Upper lobe of left lung (tissue), 6 donors: ENCODE results near the gene MTMR4. TPM values are rescaled to one million over a fixed set of nuclear protein-coding genes. Genes with fewer than 3 reads are reported as not detected.

Source experiments
- ATAC-seq, 2 donors: fragments of 200-7000 bp; cut with Tn5 transposase; one replicate each; pipeline ENCODE4 v1.9.1; 2022; ENCODE audit warnings: mild to moderate bottlenecking in 2 of 2, moderate library complexity in 2 of 2; ENCODE audit not compliant: low FRiP score in 2 of 2
- DNase-seq, 2 donors: peaks; one replicate each; pipeline ENCODE4 v3.0.0-alpha.2; 2019 to 2020
- H3K27ac ChIP-seq, 4 donors: fragments of 200-600 bp; sonication (generic); one replicate each; pipeline ENCODE4 v1.5.1; 2016 to 2019
- H3K27me3 ChIP-seq, 4 donors: fragments of 200-600 bp; sonication (generic); one replicate each; pipeline ENCODE4 v1.5.1; 2017 to 2019
- H3K36me3 ChIP-seq, 4 donors: fragments of 200-600 bp; sonication (generic); one replicate each; pipeline ENCODE4 v1.5.1; 2016 to 2019
- H3K4me1 ChIP-seq, 4 donors: fragments of 200-600 bp; sonication (generic); one replicate each; pipeline ENCODE4 v1.5.1; 2018 to 2019
- H3K4me3 ChIP-seq, 4 donors: fragments of 200-600 bp; sonication (generic); one replicate each; pipeline ENCODE4 v1.5.1; 2017 to 2019; ENCODE audit warnings: mild to moderate bottlenecking in 2 of 4, moderate library complexity in 1 of 4
- H3K9me3 ChIP-seq, 4 donors: fragments of 200-600 bp; sonication (generic); one replicate each; pipeline ENCODE4 v1.5.1; 2018 to 2019
- CTCF ChIP-seq, 6 experiments: fragments of 450-650 bp in 4 of 6; fragments of 200-600 bp in 2 of 6; sonication (generic) in 2 of 6; IDR thresholded peaks; one replicate each; pipeline ENCODE4 v1.5.1; 2016 to 2019; ENCODE audit warnings: antibody characterized with exemption in 6 of 6
- EP300 ChIP-seq, 4 donors: sonication (generic); formaldehyde crosslinking; IDR thresholded peaks; one replicate each; pipeline ENCODE4 v1.5.1; 2017; ENCODE audit warnings: antibody characterized with exemption in 4 of 4, control low read depth in 2 of 4
- POLR2A ChIP-seq, 4 donors: fragments of 450-650 bp; IDR thresholded peaks; one replicate each; pipeline ENCODE4 v1.5.1; 2016 to 2017; ENCODE audit warnings: antibody characterized with exemption in 4 of 4, mild to moderate bottlenecking in 2 of 4
- POLR2AphosphoS5 ChIP-seq, 2 donors: sonication (generic); formaldehyde crosslinking; IDR thresholded peaks; one replicate each; pipeline ENCODE4 v1.5.1; 2017; ENCODE audit warnings: antibody characterized with exemption in 2 of 2
- WGBS, 2 donors: methylation state at CpG; one replicate each; pipeline ENCODE4 v1.1.5; 2017 to 2018; 5-methylcytosine and 5-hydroxymethylcytosine counted together
- total RNA-seq, 6 donors: library from RNA; depleted of rRNA in 4 of 6; stranded (reverse); fragments of >200 nt in 4 of 6; gene quantifications; one replicate each; pipeline versions ENCODE4 v1.1.0 to v1.2.1, GENCODE V29; 2016 to 2021
- donor health status: DM: no; HTN: no; CAD: no; lungs with moderate emphysema.
- donor health status: DM: no; HTN: yes; CAD: no; lungs with severe emphysema.

The MTMR4 gene
- total RNA-seq, 6 donors from 2014 or later: 19.6 to 56.6 (median 34.9) TPM

GRCh38 chr17:58534901-58535421 lies 20.5 kb upstream of the MTMR4 start:
- H3K27me3 ChIP-seq: no peaks in the 10 kb centered on the region
- ATAC-seq (peak in 1 of 2 donors; percentile 55), DNase-seq (no peak)
- H3K4me3 ChIP-seq: no peak overlapping the region
- H3K9me3 ChIP-seq: no peaks in the 10 kb centered on the region
- peak overlapping the region in 1 of 4 donors; percentile 11 for H3K27ac ChIP-seq
- no peaks in the 10 kb centered on the region for H3K36me3 ChIP-seq
- TF ChIP-seq POLR2A (IDR thresholded peaks at IDR 0.05) (no peak), POLR2AphosphoS5 (IDR thresholded peaks at IDR 0.05) (no peak), EP300 (IDR thresholded peaks at IDR 0.05) (no peak), CTCF (IDR thresholded peaks at IDR 0.05) (no peak)
- H3K4me1 ChIP-seq: peaks cover 12 to 30% (median 26%) of the 10 kb centered on the region in 4 donors
- WGBS, 2 donors: 63 to 84% methylated on average over 4 of the region's 4 CpGs

- H3K4me3 ChIP-seq: no peak overlapping the region
- 80 to 87% methylated on average over 3 of the region's 3 CpGs for WGBS, 2 donors
- H3K9me3 ChIP-seq: no peaks in the 10 kb centered on the region
- TF ChIP-seq POLR2AphosphoS5 (IDR thresholded peaks at IDR 0.05): no peak
- no peak for TF ChIP-seq EP300 (IDR thresholded peaks at IDR 0.05)
- TF ChIP-seq POLR2A (IDR thresholded peaks at IDR 0.05): no peak
- TF ChIP-seq CTCF (IDR thresholded peaks at IDR 0.05): no peak
- peak overlapping the region in 1 of 4 donors; percentile 11 for H3K27ac ChIP-seq
- ATAC-seq: no peak
- no peaks in the 10 kb centered on the region for H3K36me3 ChIP-seq
- peaks cover 12 to 30% (median 25%) of the 10 kb centered on the region in 4 donors for H3K4me1 ChIP-seq
- no peak for DNase-seq
- H3K27me3 ChIP-seq: no peaks in the 10 kb centered on the region
These were observed 19.9 kb upstream of the MTMR4 start for GRCh38 chr17:58534331-58534730.

- TF ChIP-seq CTCF (IDR thresholded peaks at IDR 0.05) (no peak), POLR2A (IDR thresholded peaks at IDR 0.05) (no peak), POLR2AphosphoS5 (IDR thresholded peaks at IDR 0.05) (no peak), EP300 (IDR thresholded peaks at IDR 0.05) (no peak)
- ATAC-seq (no peak), DNase-seq (no peak)
- H3K4me1 ChIP-seq: peaks cover 9 to 25% (median 23%) of the 10 kb centered on the region in 4 donors
- no peaks in the 10 kb centered on the region for H3K27me3 ChIP-seq
- no peak overlapping the region for H3K4me3 ChIP-seq
- H3K27ac ChIP-seq: no peak overlapping the region
- H3K9me3 ChIP-seq: no peaks in the 10 kb centered on the region
- H3K36me3 ChIP-seq: no peaks in the 10 kb centered on the region
- 92 to 95% methylated on average over 4 to 5 of the region's 5 CpGs for WGBS, 2 donors
These were observed 19.3 kb upstream of the MTMR4 start for GRCh38 chr17:58533616-58534188.

- Histone ChIP-seq H3K27ac (peak overlapping the region in 1 of 4 donors; percentile 80), H3K9me3 (no peaks in the 10 kb centered on the region), H3K4me1 (peaks cover 14 to 33% (median 28%) of the 10 kb centered on the region in 4 donors), H3K27me3 (no peaks in the 10 kb centered on the region), H3K4me3 (peak overlapping the region in 3 of 4 donors; percentile 65 to 69 (median 68)), H3K36me3 (no peaks in the 10 kb centered on the region)
- WGBS, 2 donors: 70 to 77% methylated on average over 3 of the region's 3 CpGs
- no peak for DNase-seq
- TF ChIP-seq POLR2A (IDR thresholded peaks at IDR 0.05) (no peak), CTCF (IDR thresholded peaks at IDR 0.05) (no peak), EP300 (IDR thresholded peaks at IDR 0.05) (no peak), POLR2AphosphoS5 (IDR thresholded peaks at IDR 0.05) (no peak)
- no peak for ATAC-seq
These were observed 18.1 kb upstream of the MTMR4 start for GRCh38 chr17:58532555-58532951.
